Effector memory CD4-positive, alpha-beta T cell (primary cell): ENCODE data around the gene RESF1.
A peak's percentile ranks its signal among the peaks of the same experiment; 100 is the strongest.

ENCODE experiments used
- DNase-seq, 3 donors: peaks; one replicate each; pipeline ENCODE4 v3.0.0-alpha.2; 2020
- H3K27ac ChIP-seq: 2 replicates; pipeline ENCODE4 v1.7.0; 2013; ENCODE audit warnings: mild to moderate bottlenecking, low read length, moderate library complexity; ENCODE audit not compliant: insufficient read depth, poor library complexity, severe bottlenecking
- H3K27me3 ChIP-seq: replicated peaks from 2 replicates; pipeline ENCODE4 v1.7.0; 2013; ENCODE audit warnings: mild to moderate bottlenecking, low read length; ENCODE audit not compliant: insufficient read depth, control insufficient read depth, poor library complexity, severe bottlenecking
- H3K36me3 ChIP-seq: 2 replicates; pipeline ENCODE4 v1.7.0; 2013; ENCODE audit warnings: mild to moderate bottlenecking, low read length, moderate library complexity; ENCODE audit not compliant: control insufficient read depth, insufficient read depth
- H3K4me1 ChIP-seq: 2 replicates; pipeline ENCODE4 v1.7.0; 2013; ENCODE audit warnings: low read length, mild to moderate bottlenecking; ENCODE audit not compliant: control insufficient read depth, insufficient read depth, poor library complexity, severe bottlenecking
- H3K4me3 ChIP-seq: 2 replicates; pipeline ENCODE4 v1.7.0; 2013; ENCODE audit warnings: low read length, low read depth, mild to moderate bottlenecking; ENCODE audit not compliant: insufficient read depth, poor library complexity, severe bottlenecking
- H3K9me3 ChIP-seq: 2 replicates; pipeline ENCODE4 v1.7.0; 2013; ENCODE audit warnings: mild to moderate bottlenecking, low read length, moderate library complexity; ENCODE audit not compliant: control insufficient read depth

RESF1 gene

DNA sequence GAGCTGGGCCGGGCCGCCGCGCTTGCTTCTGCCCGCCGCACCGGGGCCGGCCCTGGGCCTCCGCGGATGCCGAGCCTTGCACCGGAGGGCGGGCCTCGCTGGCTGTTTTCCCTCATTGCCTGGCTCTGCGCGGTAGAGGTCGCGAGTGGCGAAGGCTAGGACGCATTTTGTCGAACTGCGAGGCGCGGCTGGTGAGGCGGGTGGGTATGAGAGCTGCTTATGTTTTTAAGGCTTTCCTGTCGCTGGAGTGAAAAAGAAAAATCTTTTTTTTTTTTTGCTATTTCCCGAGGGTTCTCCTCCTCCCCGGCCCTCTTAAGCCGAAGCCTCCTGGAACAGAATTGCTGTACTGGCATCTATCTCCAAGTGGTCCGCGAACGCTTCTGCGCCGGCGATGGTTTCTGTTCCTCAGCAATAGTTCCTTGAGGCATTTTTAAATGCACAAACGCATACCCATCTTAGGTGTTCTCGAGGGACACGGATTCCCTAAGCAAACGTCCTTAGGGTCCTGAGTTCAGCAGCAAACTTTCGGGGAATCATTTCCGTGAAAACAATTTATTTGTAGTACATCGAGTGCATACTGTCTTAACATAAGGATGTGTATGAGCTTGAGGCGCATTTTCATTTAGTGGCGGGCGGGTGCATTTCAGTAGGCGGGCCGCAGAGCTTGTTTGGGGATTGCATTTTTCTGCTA lies 631 bp downstream of the RESF1 start:
- no peaks in the 10 kb centered on the region for H3K27me3 ChIP-seq
- peak in 2 of 3 donors; percentile 27 to 57 for DNase-seq
- peaks cover 10% of the 10 kb centered on the region for H3K36me3 ChIP-seq
- peak overlapping the region; percentile 62 for H3K4me3 ChIP-seq
- peaks cover 14% of the 10 kb centered on the region for H3K4me1 ChIP-seq
- peak overlapping the region; percentile 83 for H3K27ac ChIP-seq
- H3K9me3 ChIP-seq: no peaks in the 10 kb centered on the region

- DNase-seq: no peak
- no peaks in the 10 kb centered on the region for H3K9me3 ChIP-seq
- H3K4me1 ChIP-seq: peaks cover 9% of the 10 kb centered on the region
- no peaks in the 10 kb centered on the region for H3K27me3 ChIP-seq
- H3K36me3 ChIP-seq: peaks cover 16% of the 10 kb centered on the region
- H3K4me3 ChIP-seq: peak overlapping the region; percentile 62
- H3K27ac ChIP-seq: peak overlapping the region; percentile 83
Observed at GRCh38 chr12:31961137-31961536, 1.9 kb downstream of the RESF1 start.

DNA sequence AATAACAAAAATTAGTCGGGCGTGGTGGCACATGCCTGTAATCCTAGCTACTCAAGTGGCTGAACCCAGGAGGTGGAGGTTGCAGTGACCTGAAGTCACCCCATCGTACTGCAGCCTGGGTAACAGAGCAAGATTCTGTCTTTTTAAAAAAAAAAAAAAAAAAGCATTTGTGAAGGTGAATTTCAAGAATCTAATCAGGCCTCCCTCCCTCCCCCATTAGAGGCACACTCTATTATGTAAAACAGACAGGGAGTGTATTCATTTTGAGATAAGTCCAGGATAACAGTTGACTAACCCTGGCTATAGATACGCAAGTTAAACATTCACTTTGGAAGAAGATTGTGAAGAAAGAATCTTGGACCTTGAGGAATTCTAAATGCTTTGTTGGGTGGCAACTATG lies 2.9 kb downstream of the RESF1 start:
- H3K4me1 ChIP-seq: peaks cover 17% of the 10 kb centered on the region
- peak overlapping the region; percentile 62 for H3K4me3 ChIP-seq
- DNase-seq: no peak
- no peaks in the 10 kb centered on the region for H3K9me3 ChIP-seq
- peak overlapping the region; percentile 83 for H3K27ac ChIP-seq
- peaks cover 16% of the 10 kb centered on the region for H3K36me3 ChIP-seq
- H3K27me3 ChIP-seq: no peaks in the 10 kb centered on the region

GRCh38 chr12:31964280-31964679 lies 5.1 kb downstream of the RESF1 start:
- Histone ChIP-seq H3K36me3 (peaks cover 23% of the 10 kb centered on the region), H3K4me3 (peak overlapping the region; percentile 6), H3K27ac (peak overlapping the region; percentile 55), H3K9me3 (no peaks in the 10 kb centered on the region), H3K4me1 (peaks cover 22% of the 10 kb centered on the region), H3K27me3 (no peaks in the 10 kb centered on the region)
- no peak for DNase-seq

GRCh38 chr12:31965090-31965489 lies 5.9 kb downstream of the RESF1 start:
- Histone ChIP-seq H3K4me3 (peak overlapping the region; percentile 16), H3K27ac (peak overlapping the region; percentile 55), H3K36me3 (peaks cover 30% of the 10 kb centered on the region), H3K9me3 (no peaks in the 10 kb centered on the region), H3K27me3 (no peaks in the 10 kb centered on the region), H3K4me1 (peaks cover 28% of the 10 kb centered on the region)
- peak; percentile 3 to 33 (median 25) for DNase-seq

DNA sequence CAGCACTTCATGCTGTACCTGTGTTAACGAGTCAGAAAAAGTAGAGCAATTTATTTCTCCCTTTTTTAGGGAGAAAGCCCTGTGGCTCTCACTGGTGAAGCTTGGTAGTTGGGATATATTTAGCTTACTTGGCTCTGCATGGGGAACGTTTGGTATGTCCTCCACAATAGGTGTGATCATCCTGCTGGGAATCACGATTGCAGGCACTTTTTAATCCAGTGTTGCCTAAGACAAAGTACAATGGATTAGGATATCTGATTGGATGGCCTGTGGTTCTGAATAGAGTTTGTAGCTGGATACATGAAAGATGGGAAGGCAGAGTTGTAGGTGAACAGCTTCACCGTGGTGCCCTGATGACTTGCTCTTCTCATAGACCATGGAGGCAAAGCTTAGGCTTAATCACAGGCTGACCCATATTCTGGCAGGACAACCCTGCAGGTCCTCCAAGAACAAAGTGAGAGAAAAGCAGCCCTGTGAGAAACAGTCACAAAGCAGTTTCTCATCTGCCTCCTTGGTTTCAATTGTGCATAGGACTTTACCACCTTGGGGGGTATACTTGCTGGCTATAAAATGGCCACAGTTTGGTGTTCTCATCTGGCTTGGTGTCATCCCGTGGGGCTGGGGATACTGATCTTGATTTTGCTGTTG lies 7.5 kb downstream of the RESF1 start:
- Histone ChIP-seq H3K27me3 (no peaks in the 10 kb centered on the region), H3K27ac (peak overlapping the region; percentile 55), H3K4me3 (peak overlapping the region; percentile 19), H3K9me3 (no peaks in the 10 kb centered on the region), H3K4me1 (peaks cover 26% of the 10 kb centered on the region), H3K36me3 (peaks cover 44% of the 10 kb centered on the region)
- no peak for DNase-seq

- Histone ChIP-seq H3K27ac (peak overlapping the region; percentile 55), H3K4me3 (peak overlapping the region; percentile 19), H3K36me3 (peaks cover 47% of the 10 kb centered on the region), H3K27me3 (no peaks in the 10 kb centered on the region), H3K4me1 (peaks cover 23% of the 10 kb centered on the region), H3K9me3 (no peaks in the 10 kb centered on the region)
- DNase-seq: no peak
Observed at GRCh38 chr12:31967539-31967938, 8.3 kb downstream of the RESF1 start.

DNA sequence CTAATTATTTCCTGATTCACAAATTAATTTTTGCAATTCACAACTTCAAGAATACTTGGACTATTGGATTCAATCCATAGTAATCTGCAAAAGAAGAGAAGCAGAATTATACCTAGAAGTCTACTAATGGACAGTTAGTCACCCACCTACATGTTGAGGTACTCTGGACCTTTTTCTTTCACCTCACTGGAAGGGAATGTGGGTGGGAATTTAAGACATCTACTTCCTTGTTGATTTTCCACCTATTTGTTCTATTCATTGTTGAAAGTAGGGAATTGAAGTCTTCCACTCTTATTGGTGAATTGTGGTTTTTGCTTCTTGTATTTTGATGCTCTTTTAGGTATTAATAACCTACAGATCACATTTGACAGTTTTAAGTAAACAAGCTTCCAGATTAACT lies 11.0 kb downstream of the RESF1 start:
- Histone ChIP-seq H3K27me3 (no peaks in the 10 kb centered on the region), H3K9me3 (peaks cover 7% of the 10 kb centered on the region), H3K27ac (peak overlapping the region; percentile 38), H3K4me1 (peaks cover 23% of the 10 kb centered on the region), H3K4me3 (no peak overlapping the region), H3K36me3 (peaks cover 67% of the 10 kb centered on the region)
- no peak for DNase-seq

- Histone ChIP-seq H3K9me3 (peaks cover 12% of the 10 kb centered on the region), H3K27ac (no peak overlapping the region), H3K27me3 (no peaks in the 10 kb centered on the region), H3K4me1 (peaks cover 7% of the 10 kb centered on the region), H3K36me3 (peaks cover 96% of the 10 kb centered on the region), H3K4me3 (no peak overlapping the region)
- DNase-seq: no peak
Observed at GRCh38 chr12:31973818-31974217, 14.6 kb downstream of the RESF1 start.

DNA sequence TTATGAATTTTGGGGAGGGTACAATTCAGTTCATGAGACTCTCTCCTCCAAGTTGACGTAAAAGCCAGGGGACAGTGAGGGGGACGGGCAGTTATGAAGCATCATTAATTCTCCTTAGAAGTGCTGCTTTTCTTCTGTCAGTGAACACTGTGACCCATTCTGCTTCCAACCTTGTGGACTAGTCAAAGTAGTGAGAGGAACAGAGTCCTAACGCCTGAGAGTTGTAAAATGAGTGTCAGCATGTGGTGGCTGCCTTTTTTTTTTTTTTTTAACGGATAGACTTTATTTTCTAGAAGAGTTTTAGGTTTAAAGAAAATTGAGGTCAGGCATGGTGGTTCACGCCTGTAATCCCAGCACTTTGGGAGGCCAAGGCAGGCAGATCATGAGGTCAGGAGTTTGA lies 15.5 kb downstream of the RESF1 start:
- peaks cover 5% of the 10 kb centered on the region for H3K4me1 ChIP-seq
- DNase-seq: no peak
- H3K27ac ChIP-seq: no peak overlapping the region
- H3K36me3 ChIP-seq: peaks cover 96% of the 10 kb centered on the region
- no peaks in the 10 kb centered on the region for H3K27me3 ChIP-seq
- H3K4me3 ChIP-seq: no peak overlapping the region
- H3K9me3 ChIP-seq: peaks cover 12% of the 10 kb centered on the region
